Kidney (tissue), 14 donors: Measurements from ENCODE around the gene TUBB. TPM values are rescaled to one million over a fixed set of nuclear protein-coding genes. Genes with fewer than 3 reads are reported as not detected.
"Not testable (repeated sequence)": the region's sequence is repeated elsewhere in the genome, so short reads cannot be mapped to it uniquely, and the experiment has no call there.

ENCODE experiments used
- DNase-seq, 5 donors: peaks; one replicate each; pipeline ENCODE4 v3.0.0-alpha.2; 2013 to 2020
- FAIRE-seq: peaks from 2 replicates; lab custom pipeline; 2012; peaks lifted over from hg19 to GRCh38; lab: Jason Lieb, UNC
- H3K27ac ChIP-seq, 2 donors: one replicate each; pipeline ENCODE4 v1.7.0; 2013; ENCODE audit warnings: low read depth in 2 of 2, low read length in 2 of 2, inconsistent platforms in 1 of 2
- H3K27me3 ChIP-seq: one replicate; pipeline ENCODE4 v1.7.1; 2013; ENCODE audit warnings: low read length, inconsistent platforms; ENCODE audit not compliant: control insufficient read depth, insufficient read depth
- H3K36me3 ChIP-seq, 3 donors: one replicate each; pipeline versions ENCODE4 v1.7.0 to v1.7.1; 2013; ENCODE audit warnings: low read length in 3 of 3, control low read depth in 1 of 3, inconsistent platforms in 1 of 3; ENCODE audit not compliant: insufficient read depth in 3 of 3, control insufficient read depth in 2 of 3
- H3K4me1 ChIP-seq, 3 donors: one replicate each; pipeline versions ENCODE4 v1.7.0 to v1.7.1; 2013; ENCODE audit warnings: low read length in 3 of 3, inconsistent platforms in 1 of 3, low read depth in 1 of 3; ENCODE audit not compliant: control insufficient read depth in 2 of 3, insufficient read depth in 2 of 3
- H3K4me3 ChIP-seq, 3 donors: one replicate each; pipeline versions ENCODE4 v1.7.0 to v1.8.1; 2013; ENCODE audit warnings: low read length in 3 of 3, control low read depth in 1 of 3, inconsistent platforms in 1 of 3
- H3K9ac ChIP-seq, 3 donors: one replicate each; pipeline versions ENCODE4 v1.7.0 to v1.7.1; 2013; ENCODE audit warnings: low read length in 3 of 3, control low read depth in 1 of 3, inconsistent platforms in 1 of 3
- H3K9me3 ChIP-seq, 3 donors: one replicate each; pipeline versions ENCODE4 v1.7.0 to v1.7.1; 2013; ENCODE audit warnings: low read length in 3 of 3, control low read depth in 1 of 3, inconsistent platforms in 1 of 3; ENCODE audit not compliant: control insufficient read depth in 2 of 3, insufficient read depth in 1 of 3
- CTCF ChIP-seq: IDR thresholded peaks from 3 replicates; pipeline ENCODE4 v1.5.1; 2012; ENCODE audit warnings: mild to moderate bottlenecking, moderate library complexity, borderline replicate concordance; ENCODE audit not compliant: insufficient read depth; ENCODE audit errors: extremely low read depth
- intact Hi-C: fragments of 100-400 bp; cut with DNase I; formaldehyde crosslinking; loops from one replicate; pipeline ENCODE4 v1.11.1; 2022
- polyA plus RNA-seq: library from polyadenylated mRNA; stranded (reverse); fragments of 350-450 nt; fragmentation: Illumina TruSeq; extraction: RNeasy Lipid Tissue Mini Kit (QIAGEN cat#74804); gene quantifications from one replicate; pipeline ENCODE4 v1.2.3, GENCODE V29; 2014; ENCODE audit warnings: low read depth, low replicate concordance; ENCODE audit not compliant: insufficient read depth
- total RNA-seq: library from RNA; stranded (reverse); fragmentation: NEBNext Ultra II Directional; extraction: Animal tissue kit (Norgen Biotek cat#: 25700); gene quantifications from one replicate; pipeline ENCODE4 v1.2.1, GENCODE V29; 2021
- donor health status: control.
- donor health status: control.
- donor health status: control.
- donor health status: control.
- donor health status: control.
- donor health status: DM: yes; HTN: yes; CAD: no.
- donor health status: Normal renal cell carcinoma (clear cell type).

The TUBB gene
- total and polyA plus RNA-seq, 2 donors from 2014 or later: 197 to 295 TPM

GRCh38 chr6:30717129-30717844, 2.9 kb upstream of the TUBB start, which contains the start of gene MDC1:
Gene MDC1 (minus strand): TSS chr6:30717281. CDS start chr6:30715175, 2,106 bp downstream.
- Histone ChIP-seq H3K9me3 (no peaks in the 10 kb centered on the region), H3K36me3 (peaks cover 0 to 15% (median 8%) of the 10 kb centered on the region in 3 donors), H3K27me3 (no peaks in the 10 kb centered on the region), H3K4me1 (peaks cover 0 to 4% (median 4%) of the 10 kb centered on the region in 3 donors), H3K4me3 (peak within 1 kb of the TSS; percentile 71 to 99 (median 78)), H3K9ac (peak within 1 kb of the TSS; percentile 12 to 99 (median 86)), H3K27ac (peak within 1 kb of the TSS; percentile 84 to 88)
- TF ChIP-seq CTCF: peak; percentile 21
- DNase-seq: peak; percentile 99 to 100 (median 100)
- peak; percentile 98 for FAIRE-seq
- intact Hi-C loops: no loop called here

GRCh38 chr6:30717845-30718720, 2.1 kb upstream of the TUBB start:
- H3K27me3 ChIP-seq, H3K4me1 ChIP-seq, FAIRE-seq, H3K9me3 ChIP-seq, intact Hi-C loops: not testable (repeated sequence)
- peak in 1 of 5 donors; percentile 68 for DNase-seq
- H3K27ac ChIP-seq: peak overlapping the region; percentile 84 to 88
- H3K4me3 ChIP-seq: peak overlapping the region; percentile 71 to 99 (median 78)
- peaks cover 3 to 14% (median 4%) of the 10 kb centered on the region in 3 donors for H3K36me3 ChIP-seq
- peak overlapping the region; percentile 12 to 99 (median 86) for H3K9ac ChIP-seq

- DNase-seq (peak in 2 of 5 donors; percentile 32 to 66), FAIRE-seq (no peak)
- Histone ChIP-seq H3K9ac (peak overlapping the region; percentile 15 to 91 (median 62)), H3K27ac (peak overlapping the region; percentile 59 to 75), H3K9me3 (no peaks in the 10 kb centered on the region), H3K4me3 (peak overlapping the region; percentile 64 to 98 (median 94)), H3K27me3 (no peaks in the 10 kb centered on the region), H3K36me3 (peaks cover 10 to 21% (median 14%) of the 10 kb centered on the region in 3 donors), H3K4me1 (peaks cover 4 to 10% (median 4%) of the 10 kb centered on the region in 3 donors)
- TF ChIP-seq CTCF: no peak
- intact Hi-C loops: no loop called here
These were observed 796 bp upstream of the TUBB start for GRCh38 chr6:30719356-30719755.
